Suprapubic skin (tissue), 3 donors: ENCODE measurements around the gene SYNGR3.

Experiments used
- CTCF ChIP-seq, 2 donors: fragments of 200-600 bp in 1 of 2; fragments of 450-650 bp in 1 of 2; sonication (generic) in 1 of 2; IDR thresholded peaks; one replicate each; pipeline ENCODE4 v1.5.1; 2016 to 2019; ENCODE audit warnings: antibody characterized with exemption in 2 of 2, mild to moderate bottlenecking in 1 of 2, moderate library complexity in 1 of 2
- POLR2A ChIP-seq, 2 donors: fragments of 450-650 bp; IDR thresholded peaks; one replicate each; pipeline ENCODE4 v1.6.1; 2017; ENCODE audit warnings: antibody characterized with exemption in 2 of 2, mild to moderate bottlenecking in 2 of 2, moderate library complexity in 2 of 2

DNA sequence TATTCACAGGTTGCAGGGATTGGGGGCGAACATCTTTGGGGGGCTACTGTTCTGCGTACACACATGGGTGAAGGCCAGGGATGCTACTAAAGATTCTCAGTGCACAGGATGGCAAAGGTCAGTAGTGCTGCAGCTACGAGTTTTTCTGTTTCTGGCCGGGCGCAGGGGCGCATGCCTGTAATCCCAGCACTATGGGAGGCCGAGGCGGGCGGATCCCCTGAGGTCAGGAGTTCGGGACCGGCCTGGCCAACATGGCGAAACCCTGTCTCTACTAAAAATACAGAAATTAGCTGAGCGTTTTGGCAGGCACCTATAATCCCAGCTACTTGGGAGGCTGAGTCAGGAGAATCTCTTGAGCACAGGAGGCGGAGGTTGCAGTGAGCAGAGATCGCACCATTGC is 23.8 kb downstream of the SYNGR3 start:
- TF ChIP-seq CTCF (IDR thresholded peaks at IDR 0.05) (no peak), POLR2A (IDR thresholded peaks at IDR 0.05) (no peak)
